Measurements from ENCODE around the gene SRD5A3.

GRCh38 chr4:55340266-55340665, 5.8 kb upstream of the SRD5A3 start:
- TF ChIP-seq POLR2A (IDR thresholded peaks at IDR 0.05) (no peak), CTCF (IDR thresholded peaks at IDR 0.05) (no peak), POLR2AphosphoS5 (IDR thresholded peaks at IDR 0.05) (no peak), EP300 (IDR thresholded peaks at IDR 0.05; ENCODE audit: low read depth) (no peak)
